ENCODE measurements around the gene AGRP. TPM values are rescaled to one million over a fixed set of nuclear protein-coding genes. Genes with fewer than 3 reads are reported as not detected.

AGRP gene
- total RNA-seq, 2 experiments from 2014 or later, result not detected

DNA sequence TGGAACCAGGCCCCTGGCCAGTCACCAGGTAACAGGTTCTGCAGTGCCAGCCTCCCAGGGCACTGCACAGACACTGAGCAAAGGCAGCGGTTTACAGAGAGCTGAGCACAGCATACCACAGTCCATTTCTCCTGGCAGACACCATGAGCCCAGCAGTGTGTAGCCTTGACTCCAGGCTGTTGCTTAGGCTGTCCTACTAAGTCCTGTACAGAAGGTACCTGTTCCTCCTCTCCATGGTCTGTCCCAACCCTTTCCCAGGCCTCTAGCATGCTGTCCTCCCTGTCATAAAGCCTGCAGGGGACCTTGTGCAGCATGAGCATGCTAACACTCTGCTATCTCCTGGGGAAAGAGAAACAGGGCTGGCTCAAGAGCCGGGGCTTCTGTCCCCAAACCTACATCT lies 22.4 kb downstream of the AGRP start:
- CTCF ChIA-PET, result interaction anchor here (0.8 to 1.5 kb wide), 3 partner anchors 10 to 33 kb away, joined by 3 to 6 read pairs (median 3); no protein-coding TSS in a partner anchor
- TF ChIP-seq, protein P1, sequence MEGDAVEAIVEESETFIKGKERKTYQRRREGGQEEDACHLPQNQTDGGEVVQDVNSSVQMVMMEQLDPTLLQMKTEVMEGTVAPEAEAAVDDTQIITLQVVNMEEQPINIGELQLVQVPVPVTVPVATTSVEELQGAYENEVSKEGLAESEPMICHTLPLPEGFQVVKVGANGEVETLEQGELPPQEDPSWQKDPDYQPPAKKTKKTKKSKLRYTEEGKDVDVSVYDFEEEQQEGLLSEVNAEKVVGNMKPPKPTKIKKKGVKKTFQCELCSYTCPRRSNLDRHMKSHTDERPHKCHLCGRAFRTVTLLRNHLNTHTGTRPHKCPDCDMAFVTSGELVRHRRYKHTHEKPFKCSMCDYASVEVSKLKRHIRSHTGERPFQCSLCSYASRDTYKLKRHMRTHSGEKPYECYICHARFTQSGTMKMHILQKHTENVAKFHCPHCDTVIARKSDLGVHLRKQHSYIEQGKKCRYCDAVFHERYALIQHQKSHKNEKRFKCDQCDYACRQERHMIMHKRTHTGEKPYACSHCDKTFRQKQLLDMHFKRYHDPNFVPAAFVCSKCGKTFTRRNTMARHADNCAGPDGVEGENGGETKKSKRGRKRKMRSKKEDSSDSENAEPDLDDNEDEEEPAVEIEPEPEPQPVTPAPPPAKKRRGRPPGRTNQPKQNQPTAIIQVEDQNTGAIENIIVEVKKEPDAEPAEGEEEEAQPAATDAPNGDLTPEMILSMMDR (IDR thresholded peaks at IDR 0.05), result no peak
- DNase-seq (no peak), ATAC-seq (no peak)
- Mint-ChIP-seq H3K4me1 (ENCODE audit: low read depth) (peaks cover 17% of the 10 kb centered on the region), H3K4me3 (no peak overlapping the region), H3K36me3 (ENCODE audit: low read depth) (no peaks in the 10 kb centered on the region), H3K9me3 (no peaks in the 10 kb centered on the region), H3K27me3 (no peaks in the 10 kb centered on the region), H3K27ac (no peak overlapping the region)
- POLR2A ChIA-PET, result interaction anchor here (0.7 to 0.9 kb wide), 2 partner anchors 22 to 178 kb away, joined by 3 read pairs; partner anchors contain the start of gene AGRP
- intact Hi-C loops (cut with micrococcal nuclease), result no loop called here

DNA sequence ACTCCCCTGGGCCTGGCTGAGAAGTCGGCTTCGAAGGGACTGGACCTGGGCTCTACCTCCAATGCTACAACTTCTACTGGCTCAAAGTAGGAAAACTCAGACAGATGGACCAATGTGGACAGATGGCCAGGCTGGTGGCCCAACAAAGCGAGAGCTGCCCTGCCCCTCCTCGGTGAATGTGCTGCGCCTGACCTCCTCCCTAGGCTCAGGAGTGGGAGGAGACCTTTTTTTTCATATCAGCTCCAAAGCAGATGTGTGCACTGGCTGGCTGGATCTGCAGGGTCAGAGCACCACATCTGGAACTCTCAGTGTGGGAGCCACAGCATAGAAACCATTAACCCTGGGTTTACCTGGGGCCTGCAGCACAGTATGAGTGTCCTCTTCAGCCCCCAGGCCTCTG lies 23.2 kb downstream of the AGRP start:
- ChIA-PET CTCF (interaction anchor here (1.1 to 1.4 kb wide), 2 partner anchors 9 to 32 kb away, joined by 3 read pairs; no protein-coding TSS in a partner anchor), POLR2A (no interaction called here)
- Mint-ChIP-seq H3K4me1 (ENCODE audit: low read depth) (peaks cover 10% of the 10 kb centered on the region), H3K9me3 (no peaks in the 10 kb centered on the region), H3K36me3 (ENCODE audit: low read depth) (no peaks in the 10 kb centered on the region), H3K27ac (no peak overlapping the region), H3K27me3 (no peaks in the 10 kb centered on the region), H3K4me3 (no peak overlapping the region)
- ATAC-seq (no peak), DNase-seq (no peak)
- intact Hi-C loops (cut with micrococcal nuclease), result no loop called here
- TF ChIP-seq, protein P1 (IDR thresholded peaks at IDR 0.05), result no peak

DNA sequence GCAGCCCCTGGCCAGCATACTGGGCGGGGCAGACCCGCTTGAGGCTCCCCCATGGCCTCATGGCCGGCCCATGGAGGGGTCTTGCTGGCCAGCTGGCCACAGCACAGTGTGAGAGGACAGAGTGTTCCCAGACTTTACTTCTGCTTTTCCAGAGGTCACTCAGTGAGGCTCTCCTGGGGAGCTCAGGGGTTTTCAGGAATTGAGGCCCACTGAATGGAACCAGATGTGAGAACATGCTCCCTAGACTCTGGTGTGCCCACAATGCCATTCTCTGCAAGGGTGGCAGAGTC lies 23.5 kb downstream of the AGRP start:
- Mint-ChIP-seq H3K4me3 (no peak overlapping the region), H3K27ac (no peak overlapping the region), H3K4me1 (ENCODE audit: low read depth) (peaks cover 10% of the 10 kb centered on the region), H3K9me3 (no peaks in the 10 kb centered on the region), H3K27me3 (no peaks in the 10 kb centered on the region), H3K36me3 (ENCODE audit: low read depth) (no peaks in the 10 kb centered on the region)
- DNase-seq, result no peak
- ChIA-PET POLR2A (no interaction called here), CTCF (interaction anchor here (1.1 to 1.4 kb wide), 2 partner anchors 9 to 32 kb away, joined by 3 read pairs; no protein-coding TSS in a partner anchor)
- TF ChIP-seq, protein P1 (IDR thresholded peaks at IDR 0.05), result no peak
- intact Hi-C loops (cut with micrococcal nuclease), result no loop called here
- no peak for ATAC-seq

GRCh38 chr16:67459066-67459860 lies 24.1 kb downstream of the AGRP start:
- no peak for ATAC-seq
- TF ChIP-seq, protein P1 (IDR thresholded peaks at IDR 0.05), result no peak
- intact Hi-C loops (cut with micrococcal nuclease), result no loop called here
- no peaks in the 10 kb centered on the region for H3K27me3 Mint-ChIP-seq
- H3K36me3 Mint-ChIP-seq (ENCODE audit: low read depth), result no peaks in the 10 kb centered on the region
- ChIA-PET POLR2A (no interaction called here), CTCF (interaction anchor here (1.1 to 1.4 kb wide), 3 partner anchors 9 to 31 kb away, joined by 3 read pairs; no protein-coding TSS in a partner anchor)
- no peak overlapping the region for H3K4me3 Mint-ChIP-seq
- H3K9me3 Mint-ChIP-seq, result no peaks in the 10 kb centered on the region
- H3K4me1 Mint-ChIP-seq (ENCODE audit: low read depth), result peaks cover 10% of the 10 kb centered on the region
- no peak overlapping the region for H3K27ac Mint-ChIP-seq
- no peak for DNase-seq

- Mint-ChIP-seq H3K36me3 (ENCODE audit: low read depth) (no peaks in the 10 kb centered on the region), H3K4me3 (no peak overlapping the region), H3K4me1 (ENCODE audit: low read depth) (peaks cover 8% of the 10 kb centered on the region), H3K27ac (no peak overlapping the region), H3K27me3 (no peaks in the 10 kb centered on the region), H3K9me3 (no peaks in the 10 kb centered on the region)
- ChIA-PET POLR2A (interaction anchor here (1.2 kb wide), 1 partner anchor 56 kb away, joined by 3 read pairs; no protein-coding TSS in a partner anchor), CTCF (interaction anchor here (0.9 to 2.8 kb wide), 4 partner anchors 11 to 63 kb away, joined by 3 to 21 read pairs (median 4); no protein-coding TSS in a partner anchor)
- TF ChIP-seq, protein P1 (IDR thresholded peaks at IDR 0.05), result no peak
- intact Hi-C loops (cut with micrococcal nuclease), result no loop called here
- ATAC-seq (no peak), DNase-seq (no peak)
Observed at GRCh38 chr16:67458121-67458641, 25.2 kb downstream of the AGRP start.
